Astrocyte of the spinal cord (primary cell): ENCODE results near the gene FDX2.

Experiments used
- DNase-seq: peaks from one replicate; pipeline ENCODE4 v3.0.0; 2011; ENCODE audit warnings: low read depth, low spot score
- H3K4me3 ChIP-seq: 2 replicates; pipeline ENCODE4 v1.5.1; 2011; ENCODE audit warnings: low read depth, mild to moderate bottlenecking, low read length, moderate library complexity
- in situ Hi-C: cut with HindIII; loops from 2 replicates; pipeline ENCODE4 v1.10.0; 2017; ENCODE audit warnings: low sequenced_read_pairs
- TF ChIP-seq, protein P1 (sequence below): IDR thresholded peaks from 2 replicates; pipeline ENCODE4 v1.5.1; 2012; ENCODE audit warnings: low read depth, mild to moderate bottlenecking, low read length, inconsistent platforms

Gene FDX2

GRCh38 chr19:10262771-10263170, 53.0 kb downstream of the FDX2 start:
- H3K4me3 ChIP-seq: no peak overlapping the region
- TF ChIP-seq, protein P1, sequence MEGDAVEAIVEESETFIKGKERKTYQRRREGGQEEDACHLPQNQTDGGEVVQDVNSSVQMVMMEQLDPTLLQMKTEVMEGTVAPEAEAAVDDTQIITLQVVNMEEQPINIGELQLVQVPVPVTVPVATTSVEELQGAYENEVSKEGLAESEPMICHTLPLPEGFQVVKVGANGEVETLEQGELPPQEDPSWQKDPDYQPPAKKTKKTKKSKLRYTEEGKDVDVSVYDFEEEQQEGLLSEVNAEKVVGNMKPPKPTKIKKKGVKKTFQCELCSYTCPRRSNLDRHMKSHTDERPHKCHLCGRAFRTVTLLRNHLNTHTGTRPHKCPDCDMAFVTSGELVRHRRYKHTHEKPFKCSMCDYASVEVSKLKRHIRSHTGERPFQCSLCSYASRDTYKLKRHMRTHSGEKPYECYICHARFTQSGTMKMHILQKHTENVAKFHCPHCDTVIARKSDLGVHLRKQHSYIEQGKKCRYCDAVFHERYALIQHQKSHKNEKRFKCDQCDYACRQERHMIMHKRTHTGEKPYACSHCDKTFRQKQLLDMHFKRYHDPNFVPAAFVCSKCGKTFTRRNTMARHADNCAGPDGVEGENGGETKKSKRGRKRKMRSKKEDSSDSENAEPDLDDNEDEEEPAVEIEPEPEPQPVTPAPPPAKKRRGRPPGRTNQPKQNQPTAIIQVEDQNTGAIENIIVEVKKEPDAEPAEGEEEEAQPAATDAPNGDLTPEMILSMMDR: no peak
- DNase-seq: no peak
- in situ Hi-C loops: no loop called here

- no peak for DNase-seq
- in situ Hi-C loops: no loop called here
These were observed 55.7 kb downstream of the FDX2 start for GRCh38 chr19:10260141-10260584.

More at GRCh38 chr19:10260141-10260584, 55.7 kb downstream of the FDX2 start:
- no peak overlapping the region for H3K4me3 ChIP-seq
- TF ChIP-seq, protein P1: no peak
